HG02852 (cell line): Measurements from ENCODE around the gene S100A2.

Experiments used
- ATAC-seq: cut with Tn5 transposase; IDR thresholded peaks from one replicate; pipeline ENCODE4 v1.9.1; 2021; ENCODE audit warnings: mild to moderate bottlenecking, moderate library complexity; ENCODE audit not compliant: unreplicated experiment

S100A2 gene

DNA sequence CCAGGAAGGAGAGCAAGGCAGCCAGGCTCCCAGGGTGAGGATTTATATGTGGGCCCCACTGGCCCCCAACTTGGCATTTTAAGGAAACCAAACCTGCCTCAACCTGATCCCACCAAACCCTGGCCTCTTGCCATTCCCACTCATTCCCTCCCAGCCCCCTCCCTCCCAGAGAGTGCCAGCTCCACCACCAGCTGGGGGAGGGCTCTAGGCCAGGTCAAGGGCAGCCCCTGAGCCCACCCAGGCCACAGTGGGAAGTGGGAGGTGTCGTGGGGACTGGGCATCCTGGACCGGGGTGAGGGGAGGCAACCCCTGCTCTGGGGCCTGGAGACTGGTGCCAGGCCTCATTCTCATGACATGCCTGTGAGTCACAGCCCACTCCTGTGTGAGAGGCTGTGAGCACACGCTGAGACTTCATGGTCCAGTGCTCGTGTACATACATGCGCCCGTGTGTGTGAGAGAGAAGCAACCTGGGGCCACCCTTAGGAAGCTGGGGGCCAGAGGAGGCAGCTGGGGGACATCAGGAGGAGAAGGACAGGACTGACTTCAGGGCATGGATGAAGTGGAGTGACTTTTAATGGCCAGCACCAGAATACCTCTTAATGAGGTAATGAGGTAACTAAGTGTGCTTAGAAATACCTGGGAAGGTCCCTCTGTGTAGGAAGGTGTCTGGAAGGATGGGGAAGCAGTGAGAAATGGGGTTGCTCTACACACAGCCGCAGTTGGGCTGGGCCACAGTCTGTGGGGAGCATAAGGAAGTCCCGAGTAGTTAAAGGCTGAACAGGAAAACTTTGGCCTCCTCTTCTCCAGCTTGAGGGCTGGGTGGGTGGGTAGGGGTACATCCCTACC, at the start of gene S100A2:
Gene S100A2 (minus strand): TSS at position 316 of the 846 bp plus-strand sequence. CDS start 1,967 bp downstream, outside the sequence.
- ATAC-seq, result no peak

DNA sequence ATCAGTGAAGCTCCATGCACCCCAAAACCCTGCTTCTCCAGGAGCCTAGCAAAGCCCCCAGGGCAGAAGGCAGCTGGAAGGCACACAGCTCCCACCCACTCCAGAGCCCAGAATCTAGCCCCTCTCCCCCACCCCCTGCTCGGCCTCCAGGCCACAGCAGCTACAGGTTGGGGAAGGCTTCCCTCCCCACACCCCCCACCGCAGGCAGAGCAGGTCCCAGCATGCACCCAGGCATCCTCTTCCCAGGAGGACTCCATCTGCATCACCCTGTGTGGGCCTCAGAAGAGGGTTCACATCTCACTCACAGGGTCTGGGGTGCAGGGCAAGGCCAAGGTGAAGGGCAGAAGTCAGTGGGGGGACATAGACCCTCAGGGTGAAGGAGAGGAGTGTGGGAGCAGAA, 49.8 kb upstream of the S100A2 start:
- no peak for ATAC-seq

DNA sequence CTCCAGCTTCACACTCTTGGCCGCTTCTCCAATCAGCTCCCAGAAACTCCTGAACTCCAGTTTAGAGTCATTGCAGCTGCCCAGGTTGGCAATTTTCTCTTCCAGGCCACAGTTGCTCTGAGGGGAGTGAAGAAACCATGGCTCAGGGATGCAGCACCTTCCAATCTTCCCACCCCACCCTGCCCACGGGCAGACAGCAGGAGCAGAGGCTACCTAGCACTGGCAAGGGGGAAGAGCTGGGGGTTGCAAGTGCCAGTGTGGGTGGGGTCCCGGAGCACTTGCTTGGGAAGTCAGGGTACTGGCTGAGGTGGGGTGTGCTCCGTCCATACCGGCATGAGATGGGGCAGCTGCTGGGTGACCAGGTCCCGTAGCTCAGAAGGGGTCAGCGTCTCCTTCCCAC, 49.3 kb upstream of the S100A2 start:
- no peak for ATAC-seq

DNA sequence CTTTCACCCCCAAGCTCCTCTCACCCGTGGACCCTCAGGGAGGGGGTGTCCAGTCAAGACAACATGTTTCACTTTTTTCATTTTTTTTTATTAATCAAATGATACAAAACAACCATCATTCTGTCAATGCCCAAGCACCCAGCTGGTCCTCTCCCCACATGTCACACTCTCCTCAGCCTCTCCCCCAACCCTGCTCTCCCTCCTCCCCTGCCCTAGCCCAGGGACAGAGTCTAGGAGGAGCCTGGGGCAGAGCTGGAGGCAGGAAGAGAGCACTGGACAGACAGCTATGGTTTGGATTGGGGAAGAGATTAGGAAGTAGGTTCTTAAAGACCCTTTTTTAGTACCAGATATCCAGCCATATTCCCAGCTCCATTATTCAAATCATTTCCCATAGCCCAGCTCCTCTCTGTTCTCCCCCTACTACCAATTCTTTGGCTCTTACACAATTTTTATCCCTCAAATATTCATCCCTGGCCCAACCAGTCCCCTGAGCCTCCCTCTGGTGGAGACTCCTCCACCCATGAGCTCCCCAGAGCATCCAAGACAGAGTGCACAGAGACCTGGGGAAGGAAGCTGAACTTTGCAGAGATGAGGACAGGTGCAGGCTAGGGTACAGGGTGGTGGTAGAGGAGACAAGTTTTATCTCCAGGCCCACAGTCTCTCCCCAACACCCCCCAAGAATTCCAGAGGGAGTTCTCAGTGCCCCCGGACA, 48.7 kb upstream of the S100A2 start:
- ATAC-seq, result no peak

DNA sequence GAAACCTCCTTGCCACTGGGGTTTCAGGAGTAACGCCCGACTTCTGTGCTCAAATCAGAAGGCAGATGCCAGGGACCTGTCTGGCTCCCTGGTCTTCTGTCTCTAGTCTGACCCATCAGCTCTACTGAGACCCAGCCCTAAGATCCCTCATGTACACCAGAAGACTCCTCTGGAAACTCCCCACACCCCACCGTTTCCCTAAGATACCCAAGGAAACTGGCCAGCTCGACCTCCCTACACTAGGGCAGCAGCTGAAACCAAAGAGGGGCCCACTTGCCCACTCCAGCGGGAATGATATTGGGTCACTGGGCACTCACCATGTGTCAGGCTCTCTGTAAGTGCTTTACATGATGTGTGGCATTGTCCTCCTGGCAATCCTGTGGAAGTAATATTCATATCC, 47.8 kb upstream of the S100A2 start:
- ATAC-seq, result no peak

DNA sequence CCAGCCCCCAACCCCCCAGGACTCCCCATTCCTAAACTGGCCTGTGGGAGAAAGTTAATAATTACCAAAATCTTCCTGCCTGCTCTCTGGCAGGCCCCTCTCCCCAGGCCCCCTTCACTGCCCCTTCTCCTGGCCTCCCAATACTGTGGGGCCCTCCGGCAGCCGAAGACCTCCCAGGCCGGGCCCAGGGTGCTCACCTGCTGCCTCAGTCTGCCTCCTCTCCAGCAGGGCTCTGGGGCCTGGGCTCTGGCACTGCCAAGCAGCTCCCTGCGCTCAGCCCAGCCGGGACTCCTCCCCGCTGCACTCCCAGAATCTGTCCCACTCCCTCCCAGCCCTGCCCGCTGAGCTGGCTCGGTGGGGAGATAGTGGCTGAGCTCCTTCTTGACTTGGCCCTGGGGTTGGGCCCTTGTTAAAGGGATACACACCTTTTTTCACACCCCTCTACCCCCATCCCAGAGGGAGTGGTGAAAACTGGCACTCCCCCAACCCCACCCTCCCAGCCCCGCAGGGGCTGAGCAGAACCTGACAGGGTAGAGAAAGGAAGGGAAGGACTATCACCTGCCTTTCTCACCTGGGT, 47.2 kb upstream of the S100A2 start, which contains the start of gene S100A16:
Gene S100A16 (minus strand): TSS at position 383 of the 577 bp plus-strand sequence. CDS start 4,986 bp downstream, outside the sequence.
- no peak for ATAC-seq

DNA sequence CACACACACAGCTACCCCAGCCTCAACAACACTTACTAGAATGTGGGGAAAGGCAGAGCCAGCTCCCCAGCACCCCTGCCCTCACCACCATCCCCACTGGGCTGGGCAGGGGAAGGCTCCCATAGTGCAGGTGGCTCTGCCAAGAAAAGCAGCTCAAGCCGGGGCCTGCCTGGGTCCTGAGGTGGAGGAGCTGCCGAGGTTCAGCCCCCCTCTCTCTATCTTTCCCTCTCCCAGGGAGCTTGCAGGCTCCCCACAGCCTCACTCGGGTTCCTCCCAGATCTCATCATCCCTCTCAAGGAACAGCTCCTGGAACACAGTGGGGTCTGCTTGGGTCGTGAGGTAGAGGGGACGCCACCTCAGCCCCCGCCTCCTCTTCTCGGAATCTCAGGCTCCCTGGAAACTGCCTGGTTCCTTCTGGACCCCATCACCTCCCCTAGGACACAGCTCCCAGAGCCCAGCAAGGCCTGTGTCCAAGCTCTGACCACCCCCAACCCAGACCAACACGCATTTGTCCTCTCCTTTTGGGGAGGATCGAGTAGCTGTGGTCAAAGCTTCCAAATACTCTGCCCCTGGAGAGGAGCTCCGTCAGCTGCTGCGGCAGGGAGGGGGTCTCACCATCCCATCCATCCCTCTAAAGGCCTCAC, 46.6 kb upstream of the S100A2 start:
- no peak for ATAC-seq

DNA sequence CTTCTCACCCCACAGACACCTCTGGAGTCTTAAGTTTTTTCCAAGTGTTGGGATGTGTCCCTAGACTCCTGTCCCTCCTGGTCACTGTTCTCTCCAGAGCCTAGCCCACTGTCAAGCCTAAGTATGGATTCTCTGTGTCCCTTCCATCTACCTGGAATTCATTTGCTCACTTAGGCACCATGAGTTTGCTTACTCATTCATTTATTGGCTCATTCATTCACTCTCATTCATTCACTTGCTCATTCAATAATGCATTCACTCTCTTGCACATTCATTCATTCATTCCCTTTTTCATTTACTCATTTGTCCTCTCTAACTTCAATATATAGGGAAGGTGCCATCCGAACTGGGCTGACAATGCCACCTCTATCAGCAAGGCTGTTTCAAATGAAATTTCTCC, 45.7 kb upstream of the S100A2 start:
- no peak for ATAC-seq

DNA sequence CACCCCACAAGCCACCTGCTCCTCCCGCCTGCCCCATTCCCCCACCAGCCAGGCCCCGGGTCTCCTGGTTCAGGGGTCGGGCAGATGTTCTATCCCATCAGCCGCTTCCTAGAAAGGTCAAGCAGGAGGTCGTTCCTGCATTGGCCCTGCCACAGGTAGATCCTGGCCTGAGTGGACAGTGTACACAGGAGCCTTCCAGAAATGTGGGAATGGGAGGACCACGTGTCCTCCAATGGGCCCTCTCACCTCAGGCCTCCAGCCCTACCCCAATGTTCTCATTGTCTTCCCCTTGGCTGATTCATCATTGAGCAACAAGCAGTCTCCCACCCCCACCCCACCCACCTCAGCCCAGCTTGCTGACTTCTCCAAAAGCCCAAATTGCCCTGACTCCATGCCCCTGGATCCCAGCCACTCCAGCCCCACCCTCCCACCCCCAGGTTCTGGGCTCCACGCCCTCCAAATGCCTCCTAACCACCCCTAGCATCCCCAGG, 45.2 kb upstream of the S100A2 start:
- no peak for ATAC-seq

DNA sequence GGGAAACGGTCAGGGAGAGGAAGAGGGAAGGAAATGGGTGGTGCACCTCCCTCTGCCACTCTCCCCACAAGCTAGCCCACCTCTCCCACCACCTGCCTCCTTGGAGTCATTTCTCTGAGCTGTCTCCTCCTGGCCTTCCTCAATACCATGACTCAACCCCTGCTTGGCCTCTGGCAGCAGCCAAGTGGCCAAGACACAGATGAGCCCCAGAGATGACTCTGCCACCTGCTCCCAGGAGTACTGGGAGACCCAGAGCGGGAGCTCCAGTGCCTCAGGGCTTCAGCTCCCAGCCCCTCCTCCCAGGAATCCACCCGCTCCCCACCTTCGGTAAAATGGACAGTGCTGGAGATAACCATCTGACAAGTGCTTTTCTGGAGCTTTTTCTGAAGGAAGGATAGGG, 44.7 kb upstream of the S100A2 start:
- no peak for ATAC-seq

DNA sequence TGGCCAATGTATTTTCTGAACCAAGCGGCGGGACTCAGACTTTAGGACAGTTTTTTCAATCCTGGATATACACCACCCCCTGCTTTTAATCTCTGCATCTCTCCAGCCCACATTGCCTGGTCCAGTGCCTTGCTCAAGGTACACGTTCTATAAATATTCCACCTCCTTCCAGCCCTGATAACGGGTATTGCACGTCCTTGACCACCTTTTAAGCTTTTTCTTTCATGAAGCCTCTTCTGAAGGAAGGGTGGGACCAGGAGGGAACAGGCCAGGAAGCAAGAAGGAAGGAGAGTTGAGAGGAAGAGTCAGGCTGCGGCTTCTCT, 43.9 kb upstream of the S100A2 start:
- no peak for ATAC-seq

DNA sequence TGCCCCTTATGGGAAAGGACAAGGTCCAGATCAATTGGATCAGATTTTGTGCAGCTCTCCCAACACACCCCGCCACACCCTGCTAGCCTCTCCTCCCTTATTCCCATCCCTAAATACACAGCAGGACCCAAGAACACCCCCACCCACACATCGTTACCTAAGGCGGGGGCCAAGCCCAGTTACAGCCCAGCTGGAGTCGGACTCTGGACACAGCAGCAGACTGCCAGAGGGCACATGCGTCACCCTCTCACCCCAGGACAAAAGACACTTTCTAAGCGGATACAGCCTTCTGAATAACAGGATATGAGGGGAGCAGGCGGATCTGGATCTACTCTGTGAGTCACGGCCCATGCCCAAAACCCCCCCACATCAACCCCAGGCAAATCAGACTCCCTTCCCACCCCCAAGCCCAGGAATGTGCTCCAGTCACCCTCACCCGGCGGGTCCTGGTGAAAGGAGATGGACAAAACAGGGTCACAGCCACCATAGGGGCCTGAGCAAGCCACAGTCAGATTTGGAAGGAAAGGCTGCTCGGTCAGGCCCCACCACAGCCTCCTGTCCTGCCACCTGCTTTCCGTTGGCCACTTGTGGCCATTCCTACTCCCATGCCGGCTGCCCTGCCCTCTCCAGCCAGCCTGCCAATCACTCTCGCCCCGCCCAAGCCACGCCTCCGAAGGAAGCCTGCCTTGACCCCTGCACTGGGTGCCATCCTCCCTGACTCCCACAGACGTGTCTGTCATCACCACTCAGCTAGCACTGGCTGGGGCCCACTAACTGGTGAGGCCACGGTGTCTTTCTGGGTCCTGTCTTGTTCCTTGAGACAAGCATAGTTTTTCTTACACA, 43.3 kb upstream of the S100A2 start:
- ATAC-seq, result no peak

DNA sequence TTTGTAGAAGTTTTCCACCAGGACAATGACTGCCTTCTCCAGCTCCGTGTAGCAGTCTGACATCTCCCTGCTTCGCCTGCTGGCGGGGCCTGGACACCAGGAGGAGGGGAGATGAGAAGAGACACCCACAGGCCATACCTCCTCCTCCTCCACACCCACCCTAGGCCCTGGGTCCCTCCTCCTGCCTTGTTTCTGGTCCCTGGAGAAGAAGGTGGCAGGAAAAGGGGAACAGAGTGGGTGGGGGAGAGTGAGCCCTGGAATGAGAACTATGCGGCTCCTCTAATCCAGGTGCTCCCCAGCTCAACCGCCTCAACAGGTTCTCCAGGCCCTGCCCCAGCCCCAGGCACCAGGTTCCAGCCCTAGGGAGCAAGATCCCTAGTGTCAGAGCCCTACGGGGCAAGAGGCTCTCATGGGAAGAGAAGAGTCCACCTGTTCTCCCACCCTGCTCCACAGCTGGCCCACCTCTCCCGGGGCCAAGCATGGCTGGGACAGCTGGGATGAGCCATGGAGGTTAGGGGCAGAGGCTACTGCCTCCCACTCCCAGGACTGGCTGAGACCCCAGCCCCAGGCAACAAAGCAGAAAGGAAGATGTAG, 42.5 kb upstream of the S100A2 start:
- ATAC-seq, result no peak

DNA sequence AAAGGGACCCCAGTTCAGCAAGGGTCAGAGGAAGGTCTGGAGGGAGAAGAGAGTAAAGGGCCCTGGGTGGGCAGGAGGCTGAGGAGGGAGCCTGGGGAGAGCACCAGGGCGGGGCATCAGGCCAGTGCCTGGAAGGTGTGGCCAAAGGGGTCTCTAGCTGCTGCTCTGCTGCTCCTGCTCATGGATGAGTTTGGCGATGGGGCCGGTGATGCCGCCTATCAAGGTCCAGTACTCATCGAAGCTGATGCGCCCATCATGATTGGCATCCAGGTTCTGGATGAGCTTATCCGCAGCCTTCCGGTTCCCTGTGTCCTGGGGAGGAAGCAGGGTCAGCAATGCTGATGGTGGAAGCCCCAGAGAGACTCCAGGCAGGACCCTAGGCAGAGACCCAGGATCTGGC, 41.7 kb upstream of the S100A2 start:
- ATAC-seq, result no peak

DNA sequence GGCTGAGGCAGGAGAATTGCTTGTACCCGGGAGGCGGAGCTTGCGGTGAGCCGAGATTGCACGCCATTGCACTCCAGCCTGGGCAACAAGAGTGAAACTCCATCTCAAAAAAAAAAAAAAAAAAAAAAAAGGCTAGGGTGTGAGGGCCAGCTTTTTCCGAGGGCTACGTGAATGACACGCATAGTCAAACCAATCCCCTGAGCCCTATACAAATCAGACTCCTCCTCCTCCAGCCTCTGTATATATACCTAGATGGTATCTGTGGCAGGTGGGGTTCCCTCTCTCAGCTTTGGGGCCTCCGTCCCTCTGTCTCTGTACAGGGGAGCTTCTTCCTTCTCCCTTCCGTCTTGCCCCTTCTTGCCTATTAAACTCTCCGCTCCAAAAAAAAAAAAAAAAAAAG, 40.5 kb upstream of the S100A2 start:
- no peak for ATAC-seq

DNA sequence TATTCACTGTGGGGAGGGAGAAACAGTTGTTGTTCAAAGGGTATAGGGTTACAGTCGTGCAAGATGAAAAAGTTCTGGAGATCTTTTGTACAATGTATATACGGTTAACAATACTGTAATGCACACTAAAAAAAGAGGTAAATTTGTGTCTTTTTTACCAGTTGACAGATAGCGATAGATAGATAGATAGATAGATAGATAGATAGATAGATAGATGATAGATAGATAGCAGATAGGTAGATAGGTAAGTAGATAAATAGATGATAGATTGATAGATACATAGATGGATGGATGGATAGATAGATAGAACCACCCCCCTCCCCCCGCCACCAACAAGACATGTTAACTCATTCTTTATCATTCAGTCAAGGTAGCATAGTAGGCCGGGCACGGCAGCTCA, 37.1 kb upstream of the S100A2 start:
- ATAC-seq, result no peak

DNA sequence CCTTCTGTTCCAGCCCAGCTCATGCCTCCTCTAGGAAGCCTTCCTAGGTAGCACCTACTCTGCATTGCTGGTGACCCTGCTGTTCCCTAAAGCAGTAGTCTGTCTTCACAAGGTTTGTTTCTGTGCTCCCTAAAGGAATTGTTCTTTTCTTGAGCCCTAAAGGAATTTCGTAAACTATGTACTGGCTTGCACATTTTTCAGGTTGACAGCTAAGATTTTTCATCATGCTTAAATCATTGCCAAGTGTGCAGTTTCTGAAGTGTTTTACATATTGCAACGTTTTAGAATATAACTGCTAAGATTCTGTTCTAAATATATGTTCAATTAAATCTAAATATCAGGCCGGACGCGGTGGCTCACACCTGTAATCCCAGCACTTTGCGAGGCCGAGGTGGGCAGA, 34.2 kb upstream of the S100A2 start:
- ATAC-seq, result no peak

DNA sequence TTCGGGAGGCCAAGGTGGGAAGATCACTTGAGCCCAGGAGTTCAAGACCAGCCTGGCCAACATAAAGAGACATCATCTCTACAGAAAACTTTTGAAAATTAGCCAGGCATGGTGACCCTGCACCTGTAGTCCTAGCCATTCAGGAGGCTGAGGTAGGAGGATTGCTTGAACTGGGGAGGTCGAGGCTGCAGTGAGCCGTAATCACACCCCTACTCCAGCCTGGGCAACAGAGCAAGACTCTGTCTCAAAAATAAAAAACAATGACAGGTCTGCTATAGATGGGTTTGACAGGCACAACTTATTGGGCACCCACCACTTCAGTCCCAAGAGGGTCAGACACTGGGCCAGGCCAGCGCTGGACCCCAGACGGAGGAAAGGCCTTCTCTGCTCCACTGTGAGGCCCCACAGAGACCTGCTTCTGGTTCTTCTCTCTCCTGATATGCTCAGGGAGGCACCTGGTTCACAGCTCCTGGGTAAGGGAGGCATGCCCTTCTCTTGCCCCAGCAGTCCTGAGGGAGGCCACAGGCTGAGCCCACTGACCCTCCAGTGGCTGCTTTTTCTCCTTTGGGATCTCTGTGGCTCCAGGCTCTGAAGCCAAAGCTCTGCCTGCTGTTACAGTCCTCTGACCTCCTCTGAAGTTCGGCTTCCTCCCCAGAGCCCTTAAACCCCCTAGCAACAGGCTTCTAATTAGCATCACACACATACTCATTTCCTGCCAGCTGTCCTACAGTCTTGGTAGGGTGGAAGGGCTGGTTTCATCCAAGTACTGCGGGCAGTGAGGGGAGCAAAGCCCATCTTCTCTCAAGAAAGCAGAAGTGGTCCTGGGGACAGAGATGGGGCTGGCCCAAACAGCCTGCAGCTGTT, 32.9 kb upstream of the S100A2 start:
- ATAC-seq, result peak; percentile 98

DNA sequence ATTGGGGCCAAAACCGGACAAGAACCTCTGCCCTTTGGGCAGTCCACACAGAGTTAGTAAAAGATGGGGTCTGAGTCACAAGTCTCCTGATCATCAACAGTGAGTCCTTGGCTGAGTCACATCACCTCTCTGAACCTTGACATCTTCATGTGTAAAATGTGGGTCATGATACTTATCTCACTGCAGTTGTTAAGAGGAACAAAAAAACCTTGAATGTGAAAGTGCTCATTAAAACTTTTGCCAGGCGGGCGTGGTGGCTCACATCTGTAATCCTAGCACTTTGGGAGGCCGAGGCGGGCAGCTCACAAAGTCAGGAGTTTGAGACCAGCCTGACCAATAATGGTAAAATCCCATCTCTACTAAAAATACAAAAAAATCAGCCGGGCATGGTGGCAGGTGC, 31.6 kb upstream of the S100A2 start:
- ATAC-seq, result no peak
